ENCODE data around the gene DHX29. TPM values are rescaled to one million over a fixed set of nuclear protein-coding genes. Genes with fewer than 3 reads are reported as not detected.
A peak's percentile ranks its signal among the peaks of the same experiment; 100 is the strongest.

DHX29 gene
- total RNA-seq, 1 donor from 2014 or later, result 25.1 TPM

DNA sequence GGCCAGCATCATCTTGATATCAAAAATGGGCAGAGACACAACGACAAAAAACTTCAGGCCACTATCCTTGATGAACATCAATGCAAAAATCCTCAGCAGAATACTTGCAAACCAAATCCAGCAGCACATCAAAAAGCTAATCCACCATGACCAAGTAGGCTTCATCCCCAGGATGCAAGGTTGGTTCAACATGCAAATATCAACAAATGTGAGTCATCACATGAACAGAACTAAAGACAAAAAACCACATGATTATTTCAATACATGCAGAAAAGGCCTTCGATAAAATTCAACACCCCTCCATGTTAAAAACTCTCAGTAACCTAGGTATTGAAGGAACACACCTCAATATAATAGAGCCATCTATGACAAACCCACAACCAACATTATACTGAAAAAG is 8.8 kb upstream of the DHX29 start:
- no peaks in the 10 kb centered on the region for H3K4me1 Mint-ChIP-seq (ENCODE audit: low read depth)
- H3K27me3 Mint-ChIP-seq, result no peaks in the 10 kb centered on the region
- H3K36me3 Mint-ChIP-seq (ENCODE audit: insufficient read depth), result peaks cover 12% of the 10 kb centered on the region
- no peak overlapping the region for H3K4me3 Mint-ChIP-seq (ENCODE audit: low read depth)
- H3K27ac Mint-ChIP-seq, result peak overlapping the region; percentile 47
- TF ChIP-seq, protein P1, sequence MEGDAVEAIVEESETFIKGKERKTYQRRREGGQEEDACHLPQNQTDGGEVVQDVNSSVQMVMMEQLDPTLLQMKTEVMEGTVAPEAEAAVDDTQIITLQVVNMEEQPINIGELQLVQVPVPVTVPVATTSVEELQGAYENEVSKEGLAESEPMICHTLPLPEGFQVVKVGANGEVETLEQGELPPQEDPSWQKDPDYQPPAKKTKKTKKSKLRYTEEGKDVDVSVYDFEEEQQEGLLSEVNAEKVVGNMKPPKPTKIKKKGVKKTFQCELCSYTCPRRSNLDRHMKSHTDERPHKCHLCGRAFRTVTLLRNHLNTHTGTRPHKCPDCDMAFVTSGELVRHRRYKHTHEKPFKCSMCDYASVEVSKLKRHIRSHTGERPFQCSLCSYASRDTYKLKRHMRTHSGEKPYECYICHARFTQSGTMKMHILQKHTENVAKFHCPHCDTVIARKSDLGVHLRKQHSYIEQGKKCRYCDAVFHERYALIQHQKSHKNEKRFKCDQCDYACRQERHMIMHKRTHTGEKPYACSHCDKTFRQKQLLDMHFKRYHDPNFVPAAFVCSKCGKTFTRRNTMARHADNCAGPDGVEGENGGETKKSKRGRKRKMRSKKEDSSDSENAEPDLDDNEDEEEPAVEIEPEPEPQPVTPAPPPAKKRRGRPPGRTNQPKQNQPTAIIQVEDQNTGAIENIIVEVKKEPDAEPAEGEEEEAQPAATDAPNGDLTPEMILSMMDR (IDR thresholded peaks at IDR 0.05; ENCODE audit: unreplicated experiment), result no peak
- H3K9me3 Mint-ChIP-seq (ENCODE audit: low read depth), result peaks cover 6% of the 10 kb centered on the region
- no peak for DNase-seq (ENCODE audit: low spot score, unreplicated experiment)

DNA sequence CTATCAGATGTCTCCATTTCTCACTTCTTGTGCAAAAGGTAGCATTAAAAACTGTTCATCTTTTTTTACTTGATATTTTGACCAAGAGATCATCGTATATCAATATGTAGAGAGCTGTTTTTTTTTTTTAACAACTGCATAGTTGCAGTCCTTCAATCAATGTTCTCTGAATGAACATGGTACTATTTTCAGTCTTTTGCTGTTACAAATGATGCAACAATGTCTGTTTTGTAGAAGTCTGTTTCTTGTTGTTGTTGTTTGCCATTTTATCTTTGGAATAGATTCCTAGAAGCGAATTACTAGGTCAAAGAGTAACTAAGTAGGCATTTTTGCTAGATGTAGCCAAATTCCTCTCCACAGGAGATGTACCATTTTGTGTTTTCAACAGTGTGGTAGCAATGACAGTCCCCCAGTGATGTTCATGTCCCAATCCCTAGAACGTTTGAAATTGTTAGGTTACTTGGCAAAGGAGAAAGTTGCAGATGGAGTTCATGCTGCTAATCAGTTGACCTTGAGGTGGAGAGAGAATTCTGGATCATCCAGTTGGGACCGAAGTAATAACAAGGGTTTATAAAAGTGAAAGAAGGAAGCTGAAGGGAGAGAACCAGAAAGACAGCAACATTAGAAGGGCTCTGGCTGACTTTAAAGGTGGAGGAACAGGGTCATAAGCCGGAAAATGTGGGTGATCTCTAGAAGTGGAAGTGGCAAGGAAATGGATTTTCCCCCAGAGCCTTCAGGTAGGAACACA is 6.5 kb upstream of the DHX29 start:
- peaks cover 12% of the 10 kb centered on the region for H3K36me3 Mint-ChIP-seq (ENCODE audit: insufficient read depth)
- H3K27ac Mint-ChIP-seq, result no peak overlapping the region
- no peaks in the 10 kb centered on the region for H3K4me1 Mint-ChIP-seq (ENCODE audit: low read depth)
- no peak for DNase-seq (ENCODE audit: low spot score, unreplicated experiment)
- TF ChIP-seq, protein P1 (IDR thresholded peaks at IDR 0.05; ENCODE audit: unreplicated experiment), result no peak
- H3K9me3 Mint-ChIP-seq (ENCODE audit: low read depth), result peaks cover 6% of the 10 kb centered on the region
- H3K4me3 Mint-ChIP-seq (ENCODE audit: low read depth), result no peak overlapping the region
- H3K27me3 Mint-ChIP-seq, result no peaks in the 10 kb centered on the region

DNA sequence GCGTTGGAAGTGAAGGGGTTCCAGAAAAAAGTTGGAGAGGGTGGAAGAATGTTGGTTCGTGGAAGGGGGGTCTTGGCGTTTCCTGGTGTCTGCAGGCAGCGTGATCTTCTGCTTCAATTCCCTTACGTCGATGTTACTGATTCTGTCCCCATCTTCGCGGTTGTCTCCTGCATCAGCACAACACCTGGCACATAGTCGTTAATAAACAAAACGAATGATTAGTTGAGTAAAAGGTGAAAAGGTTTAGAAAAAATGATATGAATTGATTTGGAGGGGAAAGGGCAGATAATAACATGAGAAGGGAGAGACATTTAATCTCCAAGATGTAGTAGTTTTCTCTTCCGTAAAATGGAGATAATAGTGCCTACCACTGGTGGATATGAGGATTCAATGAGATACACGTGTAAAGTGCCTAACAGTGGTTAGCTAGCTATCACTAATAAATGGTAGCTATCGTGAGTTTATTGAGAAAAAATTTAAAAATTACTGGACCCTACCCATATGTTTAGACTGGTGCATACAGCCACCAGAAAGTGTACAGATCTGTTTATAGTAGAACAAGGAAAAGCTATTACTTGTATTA is 851 bp upstream of the DHX29 start:
- no peak overlapping the region for H3K27ac Mint-ChIP-seq
- no peaks in the 10 kb centered on the region for H3K9me3 Mint-ChIP-seq (ENCODE audit: low read depth)
- TF ChIP-seq, protein P1 (IDR thresholded peaks at IDR 0.05; ENCODE audit: unreplicated experiment), result no peak
- H3K27me3 Mint-ChIP-seq, result no peaks in the 10 kb centered on the region
- no peak for DNase-seq (ENCODE audit: low spot score, unreplicated experiment)
- peaks cover 3% of the 10 kb centered on the region for H3K36me3 Mint-ChIP-seq (ENCODE audit: insufficient read depth)
- H3K4me1 Mint-ChIP-seq (ENCODE audit: low read depth), result peaks cover 2% of the 10 kb centered on the region
- no peak overlapping the region for H3K4me3 Mint-ChIP-seq (ENCODE audit: low read depth)

DNA sequence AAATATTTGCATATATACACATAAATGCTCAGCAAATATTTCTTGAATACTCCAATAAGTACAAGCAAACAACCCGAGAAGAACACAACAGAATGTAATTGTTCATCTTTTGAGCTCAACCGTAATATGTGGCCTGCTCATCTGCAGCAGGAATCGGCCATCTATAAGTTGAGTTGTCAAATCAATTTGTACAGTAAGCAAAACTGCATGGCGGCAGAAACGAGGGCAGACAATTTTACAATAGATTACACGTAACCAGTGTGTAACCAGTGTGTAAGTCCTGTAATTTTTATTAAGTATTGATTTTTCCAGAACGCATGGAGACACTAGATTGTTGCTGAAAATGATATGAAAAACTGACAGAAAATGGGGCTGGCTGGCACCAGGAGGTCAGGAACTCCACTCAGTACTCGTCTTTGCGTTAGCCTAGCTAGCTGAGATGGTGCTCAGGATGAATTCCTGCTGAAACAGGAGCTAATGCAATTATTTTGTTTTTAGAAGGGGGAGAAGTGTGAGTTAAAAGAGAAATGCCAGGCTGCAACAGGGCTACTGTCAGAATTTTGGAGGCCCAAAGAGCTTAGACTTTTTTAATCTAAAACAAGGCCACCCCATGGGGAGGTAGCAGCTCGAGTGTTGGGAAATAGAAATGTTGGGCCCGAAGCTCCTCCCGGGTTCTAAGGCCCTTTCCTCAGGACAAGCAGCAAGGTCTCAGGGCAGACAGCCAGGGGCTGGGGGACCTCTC is 682 bp downstream of the DHX29 start:
- Mint-ChIP-seq H3K4me3 (ENCODE audit: low read depth) (no peak overlapping the region), H3K36me3 (ENCODE audit: insufficient read depth) (peaks cover 6% of the 10 kb centered on the region)

DNA sequence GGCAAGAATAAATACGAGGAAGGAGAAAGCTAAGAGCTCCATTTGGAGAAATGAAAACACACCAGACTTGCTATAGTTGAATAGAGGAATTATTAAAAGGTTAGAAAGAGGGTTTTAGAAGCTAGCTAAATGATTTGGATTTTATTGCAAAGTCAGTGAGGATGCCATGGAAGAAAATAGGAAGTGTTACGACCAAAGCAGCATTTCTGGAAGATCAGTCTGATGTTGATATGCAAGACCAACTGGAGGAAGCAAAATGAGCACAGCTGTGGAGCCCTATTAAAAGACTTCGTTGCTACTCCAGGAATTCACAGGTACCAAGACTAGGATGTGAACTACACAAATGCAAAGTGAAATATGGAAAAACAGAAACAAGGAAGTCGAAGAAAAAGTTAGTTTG is 2.1 kb downstream of the DHX29 start:
- no peak for DNase-seq (ENCODE audit: low spot score, unreplicated experiment)
- H3K27ac Mint-ChIP-seq, result no peak overlapping the region
- H3K4me3 Mint-ChIP-seq (ENCODE audit: low read depth), result no peak overlapping the region
- H3K27me3 Mint-ChIP-seq, result no peaks in the 10 kb centered on the region
- TF ChIP-seq, protein P1 (IDR thresholded peaks at IDR 0.05; ENCODE audit: unreplicated experiment), result no peak
- no peaks in the 10 kb centered on the region for H3K9me3 Mint-ChIP-seq (ENCODE audit: low read depth)
- peaks cover 2% of the 10 kb centered on the region for H3K4me1 Mint-ChIP-seq (ENCODE audit: low read depth)
- peaks cover 11% of the 10 kb centered on the region for H3K36me3 Mint-ChIP-seq (ENCODE audit: insufficient read depth)

More for the DNA sequence above, 682 bp downstream of the DHX29 start:
- peaks cover 2% of the 10 kb centered on the region for H3K4me1 Mint-ChIP-seq (ENCODE audit: low read depth)
- no peaks in the 10 kb centered on the region for H3K27me3 Mint-ChIP-seq
- H3K27ac Mint-ChIP-seq, result no peak overlapping the region
- no peak for DNase-seq (ENCODE audit: low spot score, unreplicated experiment)
- TF ChIP-seq, protein P1 (IDR thresholded peaks at IDR 0.05; ENCODE audit: unreplicated experiment), result no peak
- H3K9me3 Mint-ChIP-seq (ENCODE audit: low read depth), result no peaks in the 10 kb centered on the region
